Measurements from ENCODE around the gene PRICKLE4.

PRICKLE4 gene

DNA sequence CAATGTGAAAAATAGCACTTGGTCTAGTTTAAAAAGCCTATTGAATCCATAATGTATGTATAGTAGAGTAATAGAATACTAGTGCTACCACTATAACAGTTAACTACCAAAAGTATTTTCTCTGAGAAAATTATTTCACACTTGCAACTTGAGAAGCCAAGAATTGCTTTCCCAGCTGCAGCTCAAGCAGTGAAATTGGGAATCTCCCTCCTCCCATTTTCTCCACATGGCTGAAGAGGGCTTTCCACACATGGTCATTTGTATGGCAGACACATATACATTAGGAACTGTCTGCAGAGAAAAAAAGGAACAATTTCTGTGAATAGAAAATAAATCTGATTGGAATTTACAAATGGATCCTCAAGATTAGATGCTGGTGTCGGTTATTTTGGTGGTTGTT, 41.4 kb downstream of the PRICKLE4 start:
- TF ChIP-seq, protein P1, sequence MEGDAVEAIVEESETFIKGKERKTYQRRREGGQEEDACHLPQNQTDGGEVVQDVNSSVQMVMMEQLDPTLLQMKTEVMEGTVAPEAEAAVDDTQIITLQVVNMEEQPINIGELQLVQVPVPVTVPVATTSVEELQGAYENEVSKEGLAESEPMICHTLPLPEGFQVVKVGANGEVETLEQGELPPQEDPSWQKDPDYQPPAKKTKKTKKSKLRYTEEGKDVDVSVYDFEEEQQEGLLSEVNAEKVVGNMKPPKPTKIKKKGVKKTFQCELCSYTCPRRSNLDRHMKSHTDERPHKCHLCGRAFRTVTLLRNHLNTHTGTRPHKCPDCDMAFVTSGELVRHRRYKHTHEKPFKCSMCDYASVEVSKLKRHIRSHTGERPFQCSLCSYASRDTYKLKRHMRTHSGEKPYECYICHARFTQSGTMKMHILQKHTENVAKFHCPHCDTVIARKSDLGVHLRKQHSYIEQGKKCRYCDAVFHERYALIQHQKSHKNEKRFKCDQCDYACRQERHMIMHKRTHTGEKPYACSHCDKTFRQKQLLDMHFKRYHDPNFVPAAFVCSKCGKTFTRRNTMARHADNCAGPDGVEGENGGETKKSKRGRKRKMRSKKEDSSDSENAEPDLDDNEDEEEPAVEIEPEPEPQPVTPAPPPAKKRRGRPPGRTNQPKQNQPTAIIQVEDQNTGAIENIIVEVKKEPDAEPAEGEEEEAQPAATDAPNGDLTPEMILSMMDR (conservative IDR thresholded peaks at IDR 0.05; ENCODE audit: low read length): no peak
- TF ChIP-seq EZH2phosphoT487 (IDR thresholded peaks at IDR 0.05; ENCODE audit: borderline replicate concordance): no peak
- no peaks in the 10 kb centered on the region for H4K20me1 ChIP-seq (ENCODE audit: insufficient read depth, low read length, poor library complexity, severe bottlenecking)
- H3K36me3 ChIP-seq (ENCODE audit: insufficient read depth, low read length): peaks cover 3% of the 10 kb centered on the region; the same call in 1 of the 2 replicates
- H3K9me3 ChIP-seq (ENCODE audit: insufficient read depth, low read depth, low read length): no peaks in the 10 kb centered on the region
- no peaks in the 10 kb centered on the region for H3K9me2 ChIP-seq (replicated peaks; ENCODE audit: low read depth, low read length)
- H2AFZ ChIP-seq (ENCODE audit: low read length): no peak overlapping the region
- no peak overlapping the region for H3K9ac ChIP-seq (ENCODE audit: low read depth, low read length, poor library complexity, severe bottlenecking)
- H3K4me1 ChIP-seq (ENCODE audit: insufficient read depth, low read length, poor library complexity, severe bottlenecking): no peaks in the 10 kb centered on the region
- H3F3A ChIP-seq (ENCODE audit: low read depth): no peaks in the 10 kb centered on the region
- no peaks in the 10 kb centered on the region for H3K27me3 ChIP-seq (ENCODE audit: insufficient read depth, low read length, poor library complexity, severe bottlenecking)
- no peaks in the 10 kb centered on the region for H3K79me2 ChIP-seq (ENCODE audit: insufficient read depth, low read length)
- no peak overlapping the region for H3K4me3 ChIP-seq (ENCODE audit: low read length, poor library complexity, severe bottlenecking)
- H3K4me2 ChIP-seq (ENCODE audit: low read depth, low read length, poor library complexity, severe bottlenecking): no peak overlapping the region

DNA sequence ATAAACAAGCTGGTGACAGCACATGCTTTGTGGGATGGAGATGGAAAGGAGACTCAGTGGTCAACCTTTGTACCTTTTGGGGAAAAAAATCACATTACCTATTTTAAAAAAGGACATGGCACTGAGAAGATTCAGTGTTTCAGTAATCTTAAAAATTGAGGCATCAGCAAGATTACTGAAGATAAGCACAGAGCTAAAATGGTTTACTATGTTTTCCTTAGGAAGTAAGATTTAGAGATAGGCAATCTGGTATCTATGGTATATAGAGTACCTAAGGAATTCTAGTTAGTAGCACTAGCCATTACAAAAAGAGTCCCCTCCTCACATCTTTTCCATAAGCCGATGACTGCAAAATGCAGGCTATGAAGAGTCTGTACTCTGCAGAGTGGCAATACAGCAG, 42.6 kb downstream of the PRICKLE4 start:
- Histone ChIP-seq H3F3A (ENCODE audit: low read depth) (no peaks in the 10 kb centered on the region), H4K20me1 (ENCODE audit: insufficient read depth, low read length, poor library complexity, severe bottlenecking) (no peaks in the 10 kb centered on the region), H3K9me3 (ENCODE audit: insufficient read depth, low read depth, low read length) (no peaks in the 10 kb centered on the region), H3K4me2 (ENCODE audit: low read depth, low read length, poor library complexity, severe bottlenecking) (no peak overlapping the region), H3K4me1 (ENCODE audit: insufficient read depth, low read length, poor library complexity, severe bottlenecking) (no peaks in the 10 kb centered on the region), H3K9me2 (replicated peaks; ENCODE audit: low read depth, low read length) (no peaks in the 10 kb centered on the region), H3K4me3 (ENCODE audit: low read length, poor library complexity, severe bottlenecking) (no peak overlapping the region), H3K36me3 (ENCODE audit: insufficient read depth, low read length) (peaks cover 3% of the 10 kb centered on the region; the same call in 1 of the 2 replicates), H2AFZ (ENCODE audit: low read length) (no peak overlapping the region), H3K79me2 (ENCODE audit: insufficient read depth, low read length) (no peaks in the 10 kb centered on the region), H3K27me3 (ENCODE audit: insufficient read depth, low read length, poor library complexity, severe bottlenecking) (no peaks in the 10 kb centered on the region), H3K9ac (ENCODE audit: low read depth, low read length, poor library complexity, severe bottlenecking) (no peak overlapping the region)
- no peak for TF ChIP-seq EZH2phosphoT487 (IDR thresholded peaks at IDR 0.05; ENCODE audit: borderline replicate concordance)
- TF ChIP-seq, protein P1 (conservative IDR thresholded peaks at IDR 0.05; ENCODE audit: low read length): no peak

DNA sequence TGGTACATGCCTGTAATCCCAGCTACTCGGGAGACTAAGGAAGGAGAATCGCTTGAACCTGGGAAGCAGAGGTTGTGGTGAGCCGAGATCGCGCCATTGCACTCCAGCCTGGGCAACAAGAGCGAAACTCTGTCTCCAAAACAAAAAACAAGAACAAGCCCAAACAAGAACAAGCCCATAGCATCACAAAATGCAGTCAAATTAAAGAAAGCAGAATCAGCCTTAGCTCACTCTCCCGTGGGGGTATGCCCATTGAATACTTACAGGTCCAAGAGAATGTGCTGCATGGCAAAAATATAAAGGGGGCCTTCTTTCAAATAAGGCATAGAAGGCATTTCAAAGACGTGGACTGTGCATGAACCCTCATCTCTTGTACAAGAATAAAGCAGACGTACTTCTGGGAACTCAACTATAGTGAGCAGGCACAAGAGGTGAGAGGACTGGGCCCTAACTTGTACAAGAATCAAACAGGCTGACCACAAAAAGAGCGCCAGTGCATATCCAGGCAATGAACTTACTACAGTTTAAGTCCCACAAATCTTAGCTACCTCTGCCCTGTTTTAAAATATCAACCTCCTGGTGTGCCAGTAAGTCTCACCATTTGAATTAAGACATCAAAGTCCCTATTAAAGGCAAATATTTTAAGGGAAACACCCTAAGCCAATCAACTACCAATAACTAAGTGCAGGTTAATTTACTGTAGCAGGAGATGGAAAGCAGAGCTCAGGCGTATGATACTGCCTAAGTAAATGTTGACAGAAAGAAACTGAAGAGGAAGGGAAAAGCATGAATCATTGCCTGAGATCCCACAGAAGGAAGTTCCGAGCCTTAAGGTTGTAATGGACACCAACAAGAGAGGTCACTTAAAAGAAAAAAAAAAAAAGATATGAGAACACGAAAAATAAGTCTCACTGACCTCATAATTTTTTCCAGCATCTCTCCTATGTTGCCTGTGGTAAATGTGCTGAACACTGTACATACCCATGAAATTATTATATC, 44.3 kb downstream of the PRICKLE4 start:
- Histone ChIP-seq H3K4me2 (ENCODE audit: low read depth, low read length, poor library complexity, severe bottlenecking) (no peak overlapping the region), H3F3A (ENCODE audit: low read depth) (no peaks in the 10 kb centered on the region), H3K79me2 (ENCODE audit: insufficient read depth, low read length) (no peaks in the 10 kb centered on the region), H4K20me1 (ENCODE audit: insufficient read depth, low read length, poor library complexity, severe bottlenecking) (no peaks in the 10 kb centered on the region), H3K9me3 (ENCODE audit: insufficient read depth, low read depth, low read length) (no peaks in the 10 kb centered on the region), H3K9me2 (replicated peaks; ENCODE audit: low read depth, low read length) (no peaks in the 10 kb centered on the region), H3K27me3 (ENCODE audit: insufficient read depth, low read length, poor library complexity, severe bottlenecking) (no peaks in the 10 kb centered on the region), H2AFZ (ENCODE audit: low read length) (no peak overlapping the region), H3K36me3 (ENCODE audit: insufficient read depth, low read length) (peaks cover 3% of the 10 kb centered on the region; the same call in 1 of the 2 replicates), H3K4me1 (ENCODE audit: insufficient read depth, low read length, poor library complexity, severe bottlenecking) (no peaks in the 10 kb centered on the region), H3K4me3 (ENCODE audit: low read length, poor library complexity, severe bottlenecking) (no peak overlapping the region), H3K9ac (ENCODE audit: low read depth, low read length, poor library complexity, severe bottlenecking) (no peak overlapping the region)
- no peak for TF ChIP-seq EZH2phosphoT487 (IDR thresholded peaks at IDR 0.05; ENCODE audit: borderline replicate concordance)
- TF ChIP-seq, protein P1 (conservative IDR thresholded peaks at IDR 0.05; ENCODE audit: low read length): no peak
